Posterior vena cava (tissue), 2 donors: ENCODE results near the gene PMVK. TPM values are rescaled to one million over a fixed set of nuclear protein-coding genes. Genes with fewer than 3 reads are reported as not detected.

Experiments used
- microRNA-seq, 2 donors: library from miRNA; unstranded; fragments of <30 nt; microRNA quantifications; one replicate each; pipeline ENCODE4 v1.2.0, GENCODE V29; 2020 to 2021; ENCODE audit warnings: borderline microRNAs expressed in 2 of 2
- total RNA-seq, 2 donors: library from RNA; stranded (reverse); fragmentation: NEBNext Ultra II Directional; extraction: Animal tissue kit (Norgen Biotek cat#: 25700); gene quantifications; one replicate each; pipeline ENCODE4 v1.2.1, GENCODE V29; 2021
- donor health status: DM: yes; HTN: yes; CAD: no.
- donor health status: DM: yes; HTN: yes; CAD: no.

The PMVK gene
- total RNA-seq, 2 donors from 2014 or later: 26.5 to 31.5 TPM

Small RNA genes within 50 kb of the gene (microRNA-seq; reads per million reads assigned to microRNA genes)
- 0 to 0.26 reads per million in 2 donors for gene MIR4258

Other genes with a start within 250 kb of the PMVK start
- gene KCNN3, start 66.4 kb downstream of the PMVK start, total RNA-seq: 1 to 10 TPM; 1.9 to 2.0 TPM
- gene PBXIP1, start 19.4 kb upstream of the PMVK start, total RNA-seq: 100 to 1,000 TPM in 1 of 2 donors, 10 to 100 TPM in 1; 95.3 to 138 TPM
- 10 to 100 TPM; 17.0 to 19.2 TPM for gene PYGO2, start 25.1 kb upstream of the PMVK start, total RNA-seq
- gene SHC1, start 34.0 kb upstream of the PMVK start, total RNA-seq: 100 to 1,000 TPM; 135 to 149 TPM
- 10 to 100 TPM; 22.5 to 23.4 TPM for gene CKS1B, start 38.0 kb upstream of the PMVK start, total RNA-seq
- 10 to 100 TPM; 18.3 to 21.6 TPM for gene FLAD1, start 46.6 kb upstream of the PMVK start, total RNA-seq
- gene LENEP, start 56.9 kb upstream of the PMVK start, total RNA-seq: not detected
- gene ZBTB7B, start 66.1 kb upstream of the PMVK start, total RNA-seq: 10 to 100 TPM; 50.5 to 72.8 TPM
- gene DCST2, start 97.1 kb upstream of the PMVK start, total RNA-seq: 1 to 10 TPM in 1 of 2 donors, under 1 TPM in 1; 0.48 to 1.1 TPM
- gene DCST1, start 97.1 kb upstream of the PMVK start, total RNA-seq: not detected
- gene ADAM15, start 114.6 kb upstream of the PMVK start, total RNA-seq: 100 to 1,000 TPM; 146 to 178 TPM
- gene EFNA4, start 127.0 kb upstream of the PMVK start, total RNA-seq: 1 to 10 TPM; 2.0 to 2.6 TPM
- 1 to 10 TPM; 2.0 TPM for gene EFNA3, start 142.1 kb upstream of the PMVK start, total RNA-seq
- gene EFNA1, start 191.2 kb upstream of the PMVK start, total RNA-seq: 10 to 100 TPM; 12.6 to 13.2 TPM
- 10 to 100 TPM; 24.5 TPM for gene SLC50A1, start 199.1 kb upstream of the PMVK start, total RNA-seq
- 10 to 100 TPM; 53.1 to 75.2 TPM for gene DPM3, start 203.8 kb upstream of the PMVK start, total RNA-seq
- 100 to 1,000 TPM; 145 to 146 TPM for gene KRTCAP2, start 236.6 kb upstream of the PMVK start, total RNA-seq
- gene TRIM46, start 237.1 kb upstream of the PMVK start, total RNA-seq: 1 to 10 TPM; 1.3 to 2.1 TPM